H1 (cell line): ENCODE measurements around the gene SLC6A8. TPM values are rescaled to one million over a fixed set of nuclear protein-coding genes. Genes with fewer than 3 reads are reported as not detected.

ENCODE experiments used
- MAX ChIP-seq: IDR thresholded peaks from 2 replicates; pipeline ENCODE4 v1.6.1; 2012; ENCODE audit warnings: inconsistent platforms
- POLR2A ChIP-seq, 2 experiments: IDR thresholded peaks; 1 replicate in 1 of 2; 2 replicates in 1 of 2; pipeline ENCODE4 v1.6.1; 2011; ENCODE audit warnings: low read depth in 2 of 2, low read length in 2 of 2, mild to moderate bottlenecking in 2 of 2; ENCODE audit errors: control extremely low read depth in 1 of 2
- POLR2AphosphoS5 ChIP-seq: IDR thresholded peaks from 2 replicates; pipeline ENCODE4 v1.6.1; 2011; ENCODE audit warnings: low read depth, low read length
- polyA plus RNA-seq, 7 experiments: library from polyadenylated mRNA; depleted of rRNA in 3 of 7; stranded (reverse) in 5 of 7; unstranded in 2 of 7; fragments of >200 nt in 5 of 7; fragments of 200-250 nt in 2 of 7; gene quantifications; 1 replicate in 5 of 7; 2 replicates in 1 of 7; 4 replicates in 1 of 7; pipeline versions ENCODE4 v1.2.1 to v1.2.3, GENCODE V29; 2011 to 2013; ENCODE audit warnings: missing spikeins in 2 of 7, mixed read lengths in 2 of 7
- total RNA-seq: library from RNA; stranded (reverse); fragmentation: NEBNext Ultra II Directional; extraction: Animal tissue kit (Norgen Biotek cat#: 25700); gene quantifications from 2 replicates; pipeline ENCODE4 v1.2.1, GENCODE V29; 2021

Gene SLC6A8
- total and polyA plus RNA-seq, 2 of the 8 experiments (the other 6 are each of a cell fraction or from before 2014, with no cell fraction given) = 87.7 to 94.7 TPM

- TF ChIP-seq MAX = no peak
- TF ChIP-seq POLR2A (IDR thresholded peaks at IDR 0.05; ENCODE audit: control extremely low read depth in 1 of 2, low read depth in 2 of 2, low read length in 2 of 2) = no peak
- no peak for TF ChIP-seq POLR2AphosphoS5
Measured at GRCh38 chrX:153674219-153674851, 13.4 kb upstream of the SLC6A8 start (continued).
